HuH-7 (cell line): ENCODE results near the gene SLC44A5.
"Not testable (repeated sequence)": the region's sequence is repeated elsewhere in the genome, so short reads cannot be mapped to it uniquely, and the experiment has no call there.

ENCODE experiments used
- DNase-seq: peaks from one replicate; pipeline ENCODE4 v3.0.0; 2011; ENCODE audit warnings: low spot score

The SLC44A5 gene

DNA sequence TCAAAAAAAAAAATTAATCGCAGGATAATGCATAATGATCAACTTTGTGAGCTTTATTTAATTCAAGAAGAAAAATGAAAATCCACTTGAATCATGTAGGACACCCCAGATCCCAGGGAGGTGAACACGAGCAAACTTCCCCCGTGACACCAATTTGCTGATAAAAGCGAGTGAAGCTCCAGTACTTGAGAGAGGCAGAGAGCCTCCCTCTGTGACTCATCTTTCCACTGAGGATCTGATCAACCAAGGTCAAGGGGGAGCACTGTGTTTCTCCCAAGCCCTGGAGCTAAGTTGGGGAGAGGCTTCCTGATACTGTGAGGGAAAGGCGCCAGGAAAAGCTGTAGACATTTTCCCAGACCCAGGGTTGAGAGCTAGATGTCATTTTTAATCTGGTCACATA is 160.9 kb downstream of the SLC44A5 start:
- no peak for DNase-seq

DNA sequence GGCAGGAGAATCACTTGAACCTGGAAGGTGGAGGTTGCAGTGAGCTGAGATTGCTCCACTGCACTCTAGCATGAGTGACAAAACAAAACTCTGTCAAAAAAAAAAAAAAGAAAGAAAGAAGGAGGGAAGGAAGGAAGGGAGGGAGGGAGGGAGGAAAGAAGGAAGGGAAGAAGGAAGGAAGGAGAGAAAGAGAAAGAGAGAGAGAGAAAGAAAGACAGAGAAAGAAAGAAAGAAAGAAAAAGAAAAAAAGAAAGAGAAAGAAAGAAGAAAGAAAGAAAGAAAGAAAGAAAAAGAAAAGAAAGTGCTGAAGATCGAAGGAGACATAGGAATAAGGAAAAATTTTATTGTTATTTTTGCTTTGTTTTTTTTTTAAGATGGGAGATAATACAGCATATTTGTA is 166.7 kb downstream of the SLC44A5 start:
- no peak for DNase-seq

DNA sequence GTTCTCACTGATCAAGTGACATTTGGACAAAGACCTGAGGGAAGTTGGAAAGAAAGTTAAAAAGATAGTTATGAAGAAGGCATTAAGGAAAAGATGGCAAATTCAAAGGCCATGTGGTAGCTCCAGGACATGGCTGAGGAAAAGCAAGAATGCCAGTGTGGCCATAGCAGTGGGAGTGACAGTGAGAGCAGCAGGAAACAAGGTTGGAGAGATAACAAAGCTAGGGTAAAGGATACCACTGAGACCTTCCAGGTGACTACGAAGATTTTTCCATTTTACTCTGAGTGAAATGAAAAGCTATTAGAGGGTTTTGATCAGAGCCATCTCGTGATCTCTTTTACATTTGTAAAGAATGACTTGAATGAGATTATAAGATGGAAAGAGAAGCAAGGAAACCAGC is 170.6 kb downstream of the SLC44A5 start:
- DNase-seq = no peak

DNA sequence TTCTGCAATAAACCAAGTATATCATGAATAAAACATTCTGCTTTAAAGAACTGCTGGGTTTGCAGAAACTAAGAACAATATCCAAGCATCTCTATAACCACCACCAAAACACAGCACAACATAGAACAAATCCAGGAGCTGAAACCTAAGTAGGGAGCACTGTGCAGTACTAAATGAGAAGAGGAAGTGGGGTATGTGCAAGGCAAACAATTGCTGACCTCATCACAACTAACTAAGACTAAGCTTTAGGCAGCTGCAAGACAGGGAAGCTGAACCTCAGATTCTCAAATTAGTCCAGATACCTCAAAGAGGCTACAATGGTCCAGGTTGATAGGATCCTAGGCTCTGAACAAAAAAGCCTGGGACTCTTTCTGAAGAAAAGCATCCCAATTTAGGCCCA is 172.6 kb downstream of the SLC44A5 start:
- no peak for DNase-seq

DNA sequence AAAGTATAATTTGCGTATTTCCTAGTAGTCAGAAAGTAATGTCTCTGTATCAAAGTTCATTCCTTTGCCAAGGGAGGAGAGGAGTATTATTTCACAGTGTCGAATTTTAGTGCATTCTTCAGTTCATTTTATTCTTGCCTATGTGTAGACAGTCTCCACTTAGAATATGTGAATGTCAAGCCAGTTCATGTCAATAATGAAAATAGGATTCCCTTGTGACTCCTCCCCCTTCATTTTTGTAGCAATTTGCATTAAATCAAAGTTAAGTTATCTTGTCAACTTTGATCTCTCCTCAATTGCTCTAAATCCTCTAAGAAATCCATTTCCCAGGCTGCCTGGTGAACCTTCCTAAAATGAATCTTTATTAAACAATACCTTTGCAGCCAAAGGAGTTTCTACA is 179.1 kb downstream of the SLC44A5 start:
- no peak for DNase-seq

DNA sequence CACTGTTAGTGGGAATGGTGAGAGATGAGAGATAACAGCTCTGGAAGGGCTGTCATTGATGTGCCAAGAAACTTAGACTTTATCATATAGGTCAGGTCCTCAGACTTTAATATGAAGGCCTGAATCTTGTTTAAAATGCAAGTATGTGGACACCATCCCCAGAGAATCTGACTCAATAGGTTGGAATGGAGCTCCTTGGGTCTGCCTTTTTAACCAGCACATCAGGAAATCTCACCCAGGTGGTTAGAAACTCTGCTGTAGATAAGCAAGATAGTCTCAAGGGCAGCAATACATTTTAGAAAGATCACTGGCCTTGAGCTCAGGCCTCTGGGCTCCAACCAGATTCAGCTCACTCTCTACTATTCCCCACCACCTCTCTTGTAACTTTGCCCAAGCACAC is 180.4 kb downstream of the SLC44A5 start:
- DNase-seq = no peak

DNA sequence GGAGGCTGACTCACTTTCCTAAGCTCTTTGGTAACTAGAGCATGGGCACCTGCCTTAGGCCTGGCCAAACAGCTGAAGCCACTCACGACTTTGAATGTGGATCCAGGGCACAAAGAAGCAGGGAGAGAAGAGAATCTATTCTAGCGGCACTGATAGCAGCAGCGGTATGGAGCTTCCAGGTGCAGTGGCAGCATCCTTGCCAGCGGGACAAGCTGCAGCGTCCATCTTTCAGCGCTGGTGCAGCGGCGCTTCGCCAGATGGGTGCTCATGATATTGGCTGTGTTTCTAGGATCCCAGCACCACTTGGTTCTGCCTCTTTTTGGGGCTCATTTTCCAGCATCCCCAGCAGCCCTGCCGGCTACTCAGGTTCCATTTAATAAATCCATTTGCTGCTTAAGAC is 184.2 kb downstream of the SLC44A5 start:
- no peak for DNase-seq

DNA sequence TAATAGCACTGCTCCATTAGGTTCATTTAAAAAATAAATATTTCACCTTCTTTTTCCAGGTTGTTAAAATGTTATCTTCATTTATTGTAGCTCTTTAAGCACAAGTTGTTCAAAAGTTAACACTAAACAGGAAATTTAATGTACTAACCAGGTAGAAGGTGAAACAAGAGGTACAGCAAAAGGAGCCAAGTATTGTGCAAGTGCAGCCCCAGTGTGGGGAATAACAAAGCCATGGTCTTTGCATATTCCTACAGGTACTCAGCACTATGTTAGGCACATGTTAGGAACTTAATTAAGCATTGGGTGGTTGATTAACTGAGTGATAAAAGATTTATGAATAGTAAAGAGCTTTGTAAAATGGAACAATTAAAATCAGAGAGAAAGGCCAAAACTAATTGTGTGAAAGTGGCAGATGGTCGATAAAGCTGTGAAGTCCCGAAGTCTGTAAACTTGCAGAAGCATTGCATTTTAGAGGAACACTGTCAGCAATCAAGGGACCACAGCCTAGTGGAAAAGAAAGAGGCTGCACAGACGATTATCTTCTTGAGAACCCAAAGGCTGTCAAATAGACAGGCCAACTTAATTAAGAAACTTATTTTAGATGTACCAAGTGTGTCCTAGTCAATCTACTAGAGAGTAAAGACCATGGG is 185.8 kb downstream of the SLC44A5 start:
- DNase-seq = no peak

DNA sequence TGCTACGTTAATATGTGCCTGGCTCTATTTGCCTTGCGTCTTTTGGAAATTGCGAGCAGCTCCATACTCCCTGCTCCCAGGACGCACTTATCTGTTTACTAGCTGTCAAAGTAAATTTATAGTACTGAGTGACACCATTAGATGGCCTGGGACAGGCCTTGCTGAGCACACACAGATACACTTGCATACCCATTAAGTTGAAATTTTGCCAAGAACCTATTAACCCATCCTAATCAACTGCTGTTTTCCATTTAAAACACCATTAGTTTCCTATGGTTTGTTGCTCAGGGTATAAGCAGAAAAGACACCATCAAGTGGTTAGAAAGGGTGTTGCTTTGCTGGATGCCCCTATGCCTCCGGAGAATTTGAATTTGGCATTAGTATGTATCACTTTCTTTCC is 187.3 kb downstream of the SLC44A5 start:
- DNase-seq = peak; percentile 5

DNA sequence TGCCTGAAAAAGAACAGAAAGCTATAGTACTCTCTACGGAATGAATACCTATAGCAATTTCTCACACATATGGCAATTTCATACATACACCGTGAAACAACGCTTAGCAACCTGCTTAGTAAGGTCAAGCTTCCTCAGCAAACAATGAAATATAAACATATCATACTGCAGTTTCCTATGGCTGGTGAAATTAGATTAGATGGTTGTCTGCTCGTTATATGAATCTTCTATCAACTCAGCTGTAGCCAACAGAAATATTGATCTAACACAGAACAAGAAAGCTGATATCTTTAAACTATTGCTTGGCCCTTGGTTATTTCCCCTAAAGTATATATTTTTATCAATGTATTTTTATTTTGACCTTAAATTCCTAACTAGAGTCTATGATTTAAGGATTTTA is 187.8 kb downstream of the SLC44A5 start:
- DNase-seq = no peak

DNA sequence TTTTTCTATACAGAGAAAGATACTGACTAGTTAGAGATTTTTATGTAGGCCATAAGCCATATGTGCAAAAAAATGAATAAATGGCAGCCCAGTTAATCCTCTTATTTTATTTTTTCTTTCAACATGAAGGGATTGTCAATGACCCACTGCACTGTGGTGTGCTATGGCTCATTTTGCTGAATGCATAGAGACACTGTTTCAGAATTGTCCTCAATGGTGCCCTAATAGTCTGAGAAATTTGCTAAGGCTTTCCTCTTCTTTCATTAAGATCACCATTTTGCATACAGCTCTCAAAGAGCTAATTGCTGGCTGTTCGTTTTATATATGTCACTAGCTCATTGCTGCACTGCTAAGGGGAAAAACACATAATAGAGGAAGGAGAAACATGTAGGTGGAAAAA is 189.5 kb downstream of the SLC44A5 start:
- no peak for DNase-seq

DNA sequence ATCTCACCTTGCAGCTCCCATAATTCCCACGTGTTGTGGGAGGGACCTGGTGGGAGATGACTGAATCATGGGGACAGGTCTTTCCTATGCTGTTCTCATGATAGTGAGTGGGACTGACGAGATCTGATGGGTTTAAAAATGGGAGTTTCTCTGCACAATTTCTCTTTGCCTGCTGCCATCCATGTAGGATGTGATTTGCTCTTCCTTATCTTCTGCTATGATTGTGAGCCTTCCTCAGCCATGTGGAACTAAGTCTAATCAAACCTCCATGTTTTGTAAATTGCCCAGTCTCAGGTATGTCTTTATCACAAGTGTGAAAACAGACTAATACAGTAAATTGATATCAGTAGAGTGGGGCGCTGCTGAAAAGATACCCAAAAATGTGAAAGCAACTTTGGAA is 195.7 kb downstream of the SLC44A5 start:
- no peak for DNase-seq

DNA sequence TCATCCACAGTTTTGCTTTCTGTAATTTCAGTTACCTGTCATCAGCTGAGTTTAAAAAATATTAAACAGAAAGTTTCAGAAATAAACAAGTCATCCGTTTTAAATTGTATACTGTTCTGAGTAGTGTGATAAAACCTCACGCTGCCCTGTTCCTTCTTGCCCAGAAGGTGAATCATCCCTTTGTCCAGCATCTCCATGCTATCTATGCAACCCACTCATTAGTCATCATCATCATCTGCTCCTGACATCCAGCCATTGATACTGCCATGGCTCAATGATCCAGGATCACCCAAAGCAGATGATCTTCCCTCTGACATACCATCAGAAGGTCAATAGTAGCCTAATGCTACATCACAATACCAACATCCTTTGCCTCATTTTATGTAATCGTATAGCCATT is 198.3 kb downstream of the SLC44A5 start:
- DNase-seq = no peak

DNA sequence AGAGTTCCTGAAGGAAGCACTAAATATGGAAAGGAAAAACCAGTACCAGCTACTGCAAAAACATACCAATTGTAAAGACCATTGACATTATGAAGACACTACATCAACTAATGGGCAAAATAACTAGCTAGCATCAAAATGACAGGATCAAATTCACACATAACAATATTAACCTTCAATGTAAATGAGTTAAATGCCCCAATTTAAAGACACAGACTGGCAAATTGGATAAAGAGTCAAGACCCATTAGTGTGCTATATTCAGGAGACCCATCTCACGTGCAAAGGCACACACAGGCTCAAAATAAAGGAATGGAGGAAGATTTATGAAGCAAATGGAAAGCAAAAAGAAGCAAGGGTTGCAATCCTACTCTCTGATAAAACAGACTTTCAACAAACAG is 206.2 kb downstream of the SLC44A5 start:
- not testable (repeated sequence) for DNase-seq

DNA sequence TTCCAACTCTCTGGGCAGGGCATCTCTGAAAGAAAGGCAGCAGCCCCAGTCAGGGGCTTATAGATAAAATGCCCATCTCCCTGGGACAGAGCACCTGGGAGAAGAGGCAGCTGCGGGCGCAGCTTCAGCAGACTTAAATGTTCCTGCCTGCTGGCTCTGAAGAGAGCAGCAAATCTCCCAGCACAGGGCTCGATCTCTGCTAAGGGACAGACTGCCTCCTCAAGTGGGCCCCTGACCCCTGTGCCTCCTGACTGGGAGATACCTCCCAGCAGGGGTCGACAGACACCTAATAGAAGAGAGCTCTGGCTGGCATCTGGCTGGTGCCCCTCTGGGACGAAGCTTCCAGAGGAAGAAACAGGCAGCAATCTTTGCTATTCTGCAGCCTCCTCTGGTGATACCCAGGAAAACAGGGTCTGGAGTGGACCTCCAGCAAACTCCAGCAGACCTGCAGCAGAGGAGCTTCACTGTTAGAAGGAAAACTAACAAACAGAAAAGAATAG is 207.7 kb downstream of the SLC44A5 start:
- DNase-seq = not testable (repeated sequence)

DNA sequence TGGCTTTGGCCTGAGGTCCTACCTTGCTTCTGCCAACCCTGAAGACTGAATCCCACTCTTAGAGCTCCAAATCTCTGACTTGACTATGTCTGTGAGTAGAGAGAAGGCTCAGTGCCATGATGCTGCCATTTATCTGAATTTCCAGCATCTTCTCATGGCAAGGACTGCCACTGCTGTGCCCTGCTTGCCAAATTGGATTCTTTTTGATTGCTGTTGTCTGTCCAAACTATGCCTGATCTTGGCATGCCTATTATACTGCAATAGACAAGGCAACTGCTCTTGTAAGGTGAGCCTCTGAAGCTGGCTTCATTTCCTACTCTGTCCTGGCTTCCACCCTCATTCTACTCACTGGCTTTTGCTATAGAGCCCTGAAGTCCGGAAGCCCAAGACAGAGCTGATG is 210.2 kb downstream of the SLC44A5 start:
- DNase-seq = no peak

DNA sequence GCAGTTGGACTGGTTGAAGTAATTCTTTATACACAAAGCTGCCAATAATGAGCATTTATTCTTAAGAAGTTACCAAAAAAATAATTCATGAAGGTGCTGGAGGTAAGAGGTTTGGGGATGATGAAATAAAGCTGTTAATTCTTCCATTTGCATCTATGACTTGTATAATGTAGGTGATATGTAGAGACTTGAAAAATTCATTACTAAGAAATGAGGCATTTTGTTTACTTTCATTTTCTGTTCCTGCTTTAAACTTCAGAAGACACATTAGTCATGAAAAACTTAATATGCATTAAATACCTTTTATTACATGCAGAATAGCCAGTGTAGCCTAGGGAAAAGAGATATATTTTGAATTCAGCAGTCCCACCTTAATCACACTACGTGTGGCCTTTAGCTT is 214.2 kb downstream of the SLC44A5 start:
- no peak for DNase-seq

DNA sequence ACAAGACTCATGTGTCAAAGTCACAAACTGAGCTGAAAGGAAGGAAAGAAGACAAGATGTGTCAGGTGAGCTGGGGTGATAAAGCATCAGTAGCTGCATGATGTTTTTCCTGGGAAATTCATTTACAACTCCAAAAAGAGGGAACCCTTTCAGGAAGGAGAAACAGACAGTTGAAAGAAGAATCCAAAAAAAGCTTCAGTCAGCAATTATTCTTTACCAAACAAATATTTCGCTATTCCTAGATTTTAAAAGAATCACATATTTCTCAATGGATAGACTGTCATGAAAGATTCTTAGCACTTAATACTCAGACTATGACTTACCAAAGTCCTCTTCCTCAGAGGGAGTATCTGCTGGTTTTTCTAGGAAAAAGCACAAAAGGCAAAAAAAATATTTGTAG is 214.7 kb downstream of the SLC44A5 start:
- no peak for DNase-seq

DNA sequence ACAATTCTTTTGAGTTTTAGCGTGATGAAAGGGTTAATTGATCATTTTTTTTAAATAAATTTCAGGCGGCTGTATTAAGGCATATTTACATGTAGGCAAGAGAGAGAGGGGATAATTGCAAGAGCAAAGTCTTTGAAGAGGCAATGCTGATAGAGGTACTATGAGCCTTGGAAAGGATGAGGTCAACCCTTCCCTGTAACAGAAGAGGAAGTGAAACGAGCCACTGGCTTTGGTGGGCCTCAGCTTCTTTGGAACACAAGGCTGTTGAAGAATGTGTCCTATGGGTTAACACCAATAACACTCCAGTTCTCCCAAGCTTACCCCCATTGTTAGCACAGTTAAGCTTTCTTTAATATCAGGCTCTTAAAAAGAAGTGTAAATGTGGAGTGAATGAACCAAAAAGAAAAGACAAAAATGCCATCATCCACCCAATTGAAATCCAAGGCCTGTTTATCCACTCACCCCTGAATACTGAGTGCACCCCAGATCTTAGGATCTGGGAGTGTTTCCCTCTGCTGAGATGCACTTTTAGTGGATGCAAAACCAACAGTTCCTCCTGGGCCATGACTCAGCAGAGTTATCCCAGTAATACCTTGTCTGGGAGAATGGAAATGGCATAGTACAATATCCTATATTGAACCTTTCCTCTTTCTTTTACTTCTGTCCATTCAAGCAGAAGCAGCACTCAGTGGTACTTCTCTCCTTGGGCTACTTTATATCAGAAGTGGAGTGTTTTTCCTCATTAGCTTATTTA is 216.4 kb downstream of the SLC44A5 start:
- DNase-seq = no peak

DNA sequence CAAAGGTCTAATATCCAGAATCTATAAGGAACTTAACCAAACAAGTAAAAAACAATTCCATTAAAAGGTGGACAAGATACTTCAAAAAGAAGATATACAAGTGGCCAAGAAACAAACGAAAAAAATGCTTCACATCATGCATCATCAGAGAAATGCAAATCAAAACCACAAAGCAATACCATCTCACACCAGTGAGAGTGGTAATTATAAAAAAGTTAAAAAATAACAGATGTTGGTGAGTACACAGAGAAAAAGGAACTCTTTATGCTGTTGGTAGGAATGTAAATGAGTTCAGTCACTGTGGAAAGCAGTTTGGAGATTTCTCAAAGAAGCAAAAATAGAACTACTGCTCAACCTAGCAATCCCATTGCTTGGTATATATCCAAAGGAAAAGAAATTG is 218.6 kb downstream of the SLC44A5 start:
- no peak for DNase-seq

DNA sequence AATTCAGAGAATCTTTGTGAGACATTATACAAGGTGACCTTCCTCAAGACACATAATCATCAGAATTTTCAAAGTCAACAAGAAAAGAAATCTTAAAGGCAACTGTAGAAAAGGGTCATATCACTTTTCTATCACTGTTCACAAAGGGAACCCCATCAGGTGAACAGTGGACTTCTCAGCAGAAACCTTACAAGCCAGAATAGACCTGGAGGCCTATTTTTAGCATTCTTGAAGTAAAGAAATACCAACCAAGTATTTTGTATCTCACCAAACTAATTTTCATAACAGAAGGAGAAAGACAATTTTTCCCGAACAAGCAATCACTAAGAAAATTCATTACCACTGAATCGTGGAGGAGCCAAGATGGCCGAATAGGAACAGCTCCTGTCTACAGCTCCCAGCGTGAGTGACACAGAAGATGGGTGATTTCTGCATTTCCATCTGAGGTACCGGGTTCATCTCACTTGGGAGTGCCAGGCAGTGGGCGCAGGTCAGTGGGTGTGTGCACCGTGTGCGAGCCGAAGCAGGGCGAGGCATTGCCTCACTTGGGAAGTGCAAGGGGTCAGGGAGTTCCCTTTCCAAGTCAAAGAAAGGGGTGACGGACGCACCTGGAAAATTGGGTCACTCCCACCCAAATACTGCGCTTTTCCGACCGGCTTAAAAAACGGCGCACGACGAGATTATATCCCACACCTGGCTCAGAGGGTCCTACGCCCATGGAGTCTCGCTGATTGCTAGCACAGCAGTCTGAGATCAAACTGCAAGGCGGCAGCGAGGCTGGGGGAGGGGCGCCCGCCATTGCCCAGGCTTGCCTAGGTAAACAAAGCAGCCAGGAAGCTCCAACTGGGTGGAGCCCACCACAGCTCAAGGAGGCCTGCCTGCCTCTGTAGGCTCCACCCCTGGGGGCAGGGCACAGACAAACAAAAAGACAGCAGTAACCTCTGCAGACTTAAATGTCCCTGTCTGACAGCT is 235.2 kb downstream of the SLC44A5 start:
- DNase-seq = not testable (repeated sequence)

DNA sequence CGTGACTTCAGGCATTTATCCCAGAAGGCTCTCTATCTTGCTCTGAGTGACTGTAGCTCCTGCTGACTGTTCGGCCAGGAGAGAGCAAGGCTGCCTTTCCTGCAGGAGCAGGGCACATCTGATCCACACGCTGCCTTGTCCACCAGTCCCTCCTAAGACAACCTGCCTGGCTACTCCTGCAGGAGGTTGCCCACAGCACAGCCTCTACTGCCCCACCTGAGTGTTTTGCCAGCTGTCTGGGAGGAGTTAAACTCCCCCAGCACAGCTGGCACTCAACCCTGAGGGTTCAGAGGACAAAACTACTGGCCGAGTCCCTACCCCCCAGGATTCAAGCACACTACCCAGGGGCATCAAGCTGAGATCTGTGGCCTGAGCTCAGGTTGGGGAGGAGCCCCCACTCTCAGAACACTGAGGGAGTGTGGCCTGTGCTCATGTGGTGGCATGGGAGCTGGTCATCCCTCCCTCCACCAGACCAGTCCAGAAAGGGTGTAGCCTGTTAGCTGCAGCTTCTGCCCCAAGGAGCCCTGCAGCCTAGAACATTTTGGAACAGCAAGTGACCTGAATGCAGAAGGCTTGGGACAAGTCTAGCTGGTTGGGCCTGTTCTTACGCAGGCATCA is 237.3 kb downstream of the SLC44A5 start:
- no peak for DNase-seq
